Measurements from ENCODE around the gene KDR. TPM values are rescaled to one million over a fixed set of nuclear protein-coding genes. Genes with fewer than 3 reads are reported as not detected.

Gene KDR
- total and polyA plus RNA-seq, 9 of the 15 experiments (the other 6 are each of a cell fraction or from before 2014, with no cell fraction given), result 0.13 TPM; not detected in 8

- no peak for TF ChIP-seq CUX1 (CRISPR knock-in tag; IDR thresholded peaks at IDR 0.05)
Measured at GRCh38 chr4:55162396-55162795, 37.0 kb upstream of the KDR start (continued).

- WGBS (ENCODE audit: insufficient coverage, low coverage, missing lambda C conversion rate), result 0% methylated on average over 6 of the region's 6 CpGs
- in situ Hi-C loops (cut with MboI), result no loop called here
- FAIRE-seq, result no peak
- no peak for TF ChIP-seq MTF1 (CRISPR knock-in tag; IDR thresholded peaks at IDR 0.05; ENCODE audit: borderline replicate concordance)
- TF ChIP-seq MAFF (IDR thresholded peaks at IDR 0.05; ENCODE audit: low read length), result no peak
- TF ChIP-seq PHF21A (IDR thresholded peaks at IDR 0.05; ENCODE audit: borderline replicate concordance, low read depth), result no peak
- no peak for TF ChIP-seq PRPF4 (IDR thresholded peaks at IDR 0.05; ENCODE audit: insufficient read depth, low read depth, low read length, poor library complexity, severe bottlenecking)
- TF ChIP-seq IFI16 (CRISPR knock-in tag; IDR thresholded peaks at IDR 0.05), result no peak
- no peak for TF ChIP-seq MBD1 (CRISPR knock-in tag; IDR thresholded peaks at IDR 0.05)
- TF ChIP-seq HLTF (IDR thresholded peaks at IDR 0.05), result no peak
- TF ChIP-seq HIVEP1 (CRISPR knock-in tag; IDR thresholded peaks at IDR 0.05), result no peak
- no peak for TF ChIP-seq L3MBTL2 (IDR thresholded peaks at IDR 0.05)
- TF ChIP-seq HMBOX1 (IDR thresholded peaks at IDR 0.05), result no peak
- no peak for TF ChIP-seq CC2D1A (IDR thresholded peaks at IDR 0.05)
- no peak for TF ChIP-seq ZNF395 (CRISPR knock-in tag; IDR thresholded peaks at IDR 0.05)
Measured at GRCh38 chr4:55161739-55162138, 36.3 kb upstream of the KDR start.

More at GRCh38 chr4:55161739-55162138, 36.3 kb upstream of the KDR start:
- ATAC-seq (no peak), DNase-seq (ENCODE audit: extremely low read depth in 1 of 4, low spot score in 3 of 4) (no peak)
- intact Hi-C loops (cut with micrococcal nuclease), result no loop called here
- no peak overlapping the region for H3K27ac ChIP-seq (ENCODE audit: extremely low read depth, low read depth, low read length)
- H3K9ac ChIP-seq (ENCODE audit: insufficient read depth in 1 of 2, low read depth in 2 of 2, low read length in 2 of 2), result no peak overlapping the region
- H3K4me2 ChIP-seq (ENCODE audit: insufficient read depth, low read length), result no peak overlapping the region
- no TSS peak for BruUV-seq (replicated peaks)
- H3K36me3 ChIP-seq (ENCODE audit: control insufficient read depth, insufficient read depth, low read length), result no peaks in the 10 kb centered on the region
- H3K79me2 ChIP-seq (ENCODE audit: control insufficient read depth, insufficient read depth, low read length), result no peaks in the 10 kb centered on the region
- CTCF ChIA-PET (ENCODE audit: low intra/inter-chr PET ratio), result no interaction called here
- no peaks in the 10 kb centered on the region for H3K9me1 ChIP-seq (ENCODE audit: control insufficient read depth, insufficient read depth, low read length)
- no peaks in the 10 kb centered on the region; the same call in 1 of the 2 replicates for H4K20me1 ChIP-seq (replicated peaks; ENCODE audit: control insufficient read depth, insufficient read depth, low read length)
- POLR2A ChIA-PET, result no interaction called here
- peaks cover 0 to 5% of the 10 kb centered on the region in 2 experiments; a peak in 1 of 5 replicates for H3K4me1 ChIP-seq (replicated peaks in 1 of 2; ENCODE audit: control insufficient read depth in 2 of 2, insufficient read depth in 2 of 2, low read length in 2 of 2)
- H2AFZ ChIP-seq (ENCODE audit: low read depth, low read length), result no peak overlapping the region
- peaks cover 9% of the 10 kb centered on the region in 2 experiments; a peak in 3 of 5 replicates for H3K27me3 ChIP-seq (ENCODE audit: control insufficient read depth in 2 of 2, insufficient read depth in 2 of 2, low read length in 2 of 2)
- H3K9me3 ChIP-seq (replicated peaks; ENCODE audit: control insufficient read depth, insufficient read depth, low read depth, low read length), result no peaks in the 10 kb centered on the region
- H3K4me3 ChIP-seq, result no peak overlapping the region
